ENCODE results near the gene CHSY1.

The CHSY1 gene

GRCh38 chr15:101203607-101204189 lies 48.1 kb downstream of the CHSY1 start:
- no peak for DNase-seq (ENCODE audit: low read depth)
- H3K4me3 ChIP-seq (ENCODE audit: low read depth, low read length) = no peak overlapping the region
- TF ChIP-seq CTCF (IDR thresholded peaks at IDR 0.05; ENCODE audit: control insufficient read depth, extremely low read depth, insufficient read depth) = no peak

GRCh38 chr15:101203029-101203573 lies 48.7 kb downstream of the CHSY1 start:
- no peak for TF ChIP-seq CTCF (IDR thresholded peaks at IDR 0.05; ENCODE audit: control insufficient read depth, extremely low read depth, insufficient read depth)
- no peak overlapping the region for H3K4me3 ChIP-seq (ENCODE audit: low read depth, low read length)
- DNase-seq (ENCODE audit: low read depth) = no peak

- no peak overlapping the region for H3K4me3 ChIP-seq (ENCODE audit: low read depth, low read length)
- DNase-seq (ENCODE audit: low read depth) = no peak
These were observed 50.3 kb downstream of the CHSY1 start for GRCh38 chr15:101201411-101202174.

GRCh38 chr15:101200181-101200580 lies 51.7 kb downstream of the CHSY1 start:
- no peak for DNase-seq (ENCODE audit: low read depth)
- TF ChIP-seq CTCF (IDR thresholded peaks at IDR 0.05; ENCODE audit: control insufficient read depth, extremely low read depth, insufficient read depth) = no peak
- H3K4me3 ChIP-seq (ENCODE audit: low read depth, low read length) = no peak overlapping the region

More at GRCh38 chr15:101201411-101202174, 50.3 kb downstream of the CHSY1 start:
- TF ChIP-seq CTCF (IDR thresholded peaks at IDR 0.05; ENCODE audit: control insufficient read depth, extremely low read depth, insufficient read depth) = no peak

- no peak overlapping the region for H3K4me3 ChIP-seq (ENCODE audit: low read depth, low read length)
- no peak for TF ChIP-seq CTCF (IDR thresholded peaks at IDR 0.05; ENCODE audit: control insufficient read depth, extremely low read depth, insufficient read depth)
- no peak for DNase-seq (ENCODE audit: low read depth)
These were observed 53.0 kb downstream of the CHSY1 start for GRCh38 chr15:101198800-101199199.

- DNase-seq (ENCODE audit: low read depth) = no peak
- H3K4me3 ChIP-seq (ENCODE audit: low read depth, low read length) = no peak overlapping the region
- no peak for TF ChIP-seq CTCF (IDR thresholded peaks at IDR 0.05; ENCODE audit: control insufficient read depth, extremely low read depth, insufficient read depth)
These were observed 53.7 kb downstream of the CHSY1 start for GRCh38 chr15:101198031-101198575.
